WI38 (cell line): ENCODE data around the gene CEACAM1.

Experiments
- H3K4me3 ChIP-seq: 2 replicates; pipeline ENCODE4 v1.5.1; 2011; ENCODE audit warnings: low read depth, mild to moderate bottlenecking, control low read depth, low read length
- TF ChIP-seq, protein P1 (sequence below): IDR thresholded peaks from 2 replicates; pipeline ENCODE4 v1.5.1; 2012; ENCODE audit warnings: low read depth, mild to moderate bottlenecking, control low read depth, low read length

CEACAM1 gene

DNA sequence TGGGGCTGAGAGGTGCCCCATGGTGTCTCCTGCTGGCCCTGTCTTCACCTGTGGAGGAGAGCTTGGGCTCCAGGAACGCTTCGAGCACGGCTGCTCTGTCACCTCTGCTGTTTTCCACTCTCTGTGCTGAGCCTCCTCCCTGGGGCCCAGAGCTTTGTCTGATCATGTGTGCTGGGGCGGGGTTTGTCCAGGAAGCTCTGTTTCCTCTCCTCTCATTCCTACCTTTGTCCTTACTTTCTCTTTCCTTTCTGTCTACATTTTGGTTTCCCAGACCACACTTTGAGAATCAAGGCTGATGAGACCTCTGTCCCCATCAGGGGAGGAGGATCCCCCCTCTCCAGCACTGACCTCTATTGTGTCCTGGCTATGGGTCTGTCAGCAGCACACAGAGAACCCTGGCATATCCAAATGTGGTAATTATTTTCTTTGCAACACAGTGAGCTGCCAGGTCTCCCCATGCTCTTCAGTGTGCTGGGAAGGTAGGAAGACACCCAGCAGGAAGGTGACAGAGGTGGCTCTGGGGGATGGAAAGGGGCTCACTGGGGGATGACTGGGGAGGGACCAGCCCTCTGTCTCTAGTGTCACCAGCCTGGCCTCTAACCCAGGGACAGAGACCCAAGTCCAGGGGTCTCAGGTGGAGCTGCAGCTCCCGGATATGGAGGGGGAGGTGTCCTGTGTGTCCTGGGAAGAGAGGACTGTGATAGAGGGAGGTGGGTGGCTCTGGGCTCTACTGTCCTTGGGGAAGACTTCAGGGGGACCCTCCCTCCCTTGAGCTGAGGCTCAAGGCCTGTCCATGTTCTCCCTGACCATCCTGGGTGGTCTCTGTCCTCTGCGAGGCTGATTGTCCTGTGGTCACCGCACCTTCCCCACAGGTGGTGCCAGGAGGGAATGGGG, at the start of gene CEACAM1:
Gene CEACAM1 (minus strand): TSS at position 128 of the 894 bp plus-strand sequence. CDS start 107 bp downstream, at position 21.
- no peak within 1 kb of the TSS for H3K4me3 ChIP-seq

DNA sequence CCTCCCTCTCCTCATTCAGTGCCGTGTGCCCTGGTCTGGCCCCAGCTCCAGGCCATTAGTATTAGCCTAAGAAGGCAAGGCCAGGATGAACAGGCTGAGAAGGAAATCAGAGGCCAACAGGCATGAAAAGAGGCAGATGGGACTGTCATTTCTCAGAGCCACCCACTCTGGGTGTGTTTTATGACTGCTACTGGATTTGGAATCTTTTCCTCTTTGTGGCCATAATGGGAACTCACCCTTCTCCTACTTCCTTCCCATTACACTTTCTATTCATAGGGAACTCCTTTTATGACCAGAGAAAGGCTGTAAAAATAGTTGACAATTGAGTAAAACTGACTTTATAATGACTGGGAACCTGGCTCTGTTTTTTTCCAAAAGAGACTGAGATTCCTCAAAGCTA, 48.7 kb upstream of the CEACAM1 start:
- no peak overlapping the region for H3K4me3 ChIP-seq
- TF ChIP-seq, protein P1, sequence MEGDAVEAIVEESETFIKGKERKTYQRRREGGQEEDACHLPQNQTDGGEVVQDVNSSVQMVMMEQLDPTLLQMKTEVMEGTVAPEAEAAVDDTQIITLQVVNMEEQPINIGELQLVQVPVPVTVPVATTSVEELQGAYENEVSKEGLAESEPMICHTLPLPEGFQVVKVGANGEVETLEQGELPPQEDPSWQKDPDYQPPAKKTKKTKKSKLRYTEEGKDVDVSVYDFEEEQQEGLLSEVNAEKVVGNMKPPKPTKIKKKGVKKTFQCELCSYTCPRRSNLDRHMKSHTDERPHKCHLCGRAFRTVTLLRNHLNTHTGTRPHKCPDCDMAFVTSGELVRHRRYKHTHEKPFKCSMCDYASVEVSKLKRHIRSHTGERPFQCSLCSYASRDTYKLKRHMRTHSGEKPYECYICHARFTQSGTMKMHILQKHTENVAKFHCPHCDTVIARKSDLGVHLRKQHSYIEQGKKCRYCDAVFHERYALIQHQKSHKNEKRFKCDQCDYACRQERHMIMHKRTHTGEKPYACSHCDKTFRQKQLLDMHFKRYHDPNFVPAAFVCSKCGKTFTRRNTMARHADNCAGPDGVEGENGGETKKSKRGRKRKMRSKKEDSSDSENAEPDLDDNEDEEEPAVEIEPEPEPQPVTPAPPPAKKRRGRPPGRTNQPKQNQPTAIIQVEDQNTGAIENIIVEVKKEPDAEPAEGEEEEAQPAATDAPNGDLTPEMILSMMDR = no peak

More for the DNA sequence above, at the start of gene CEACAM1:
- TF ChIP-seq, protein P1 = no peak

- TF ChIP-seq, protein P1 = no peak
- no peak overlapping the region for H3K4me3 ChIP-seq
These were observed 48.0 kb upstream of the CEACAM1 start for GRCh38 chr19:42576241-42576640.

GRCh38 chr19:42573642-42574041, 45.4 kb upstream of the CEACAM1 start:
- H3K4me3 ChIP-seq = no peak overlapping the region
- TF ChIP-seq, protein P1 = no peak

GRCh38 chr19:42571116-42571515, 42.8 kb upstream of the CEACAM1 start:
- TF ChIP-seq, protein P1 = no peak

GRCh38 chr19:42569193-42569592, 40.9 kb upstream of the CEACAM1 start:
- no peak overlapping the region for H3K4me3 ChIP-seq
- TF ChIP-seq, protein P1 = no peak

More at GRCh38 chr19:42571116-42571515, 42.8 kb upstream of the CEACAM1 start:
- no peak overlapping the region for H3K4me3 ChIP-seq

- TF ChIP-seq, protein P1 = no peak
- H3K4me3 ChIP-seq = no peak overlapping the region
These were observed 39.7 kb upstream of the CEACAM1 start for GRCh38 chr19:42568006-42568405.
